Colonic mucosa (tissue), 4 donors: ENCODE results near the gene CSMD2. TPM values are rescaled to one million over a fixed set of nuclear protein-coding genes. Genes with fewer than 3 reads are reported as not detected.

Experiments used
- DNase-seq: peaks from one replicate; pipeline ENCODE4 v3.0.0-alpha.2; 2020
- H3K27ac ChIP-seq: fragments of 200-600 bp; one replicate; pipeline ENCODE4 v1.8.0; 2021
- H3K27me3 ChIP-seq: fragments of 200-600 bp; one replicate; pipeline ENCODE4 v1.8.0; 2021
- H3K36me3 ChIP-seq: fragments of 200-600 bp; one replicate; pipeline ENCODE4 v1.8.0; 2021
- H3K4me1 ChIP-seq: fragments of 200-600 bp; one replicate; pipeline ENCODE4 v1.8.0; 2021; ENCODE audit warnings: mild to moderate bottlenecking
- H3K4me3 ChIP-seq: fragments of 200-600 bp; one replicate; pipeline ENCODE4 v1.8.0; 2021
- H3K9ac ChIP-seq, 2 donors: one replicate each; pipeline ENCODE4 v1.7.0; 2013; ENCODE audit warnings: control low read depth in 2 of 2, low read depth in 2 of 2, low read length in 2 of 2
- H3K9me3 ChIP-seq: fragments of 200-600 bp; one replicate; pipeline ENCODE4 v1.8.0; 2021
- intact Hi-C: fragments of 100-400 bp; cut with DNase I; formaldehyde crosslinking; loops from one replicate; pipeline ENCODE4 v1.14.1; 2022
- total RNA-seq, 2 donors: library from RNA; stranded (reverse); fragmentation: NEBNext Ultra II Directional in 1 of 2; extraction: Animal tissue kit (Norgen Biotek cat#: 25700) in 1 of 2; gene quantifications; one replicate each; pipeline ENCODE4 v1.2.1, GENCODE V29; 2021
- TF ChIP-seq, protein P1 (sequence below): fragments of 200-600 bp; IDR thresholded peaks from one replicate; pipeline ENCODE4 v1.8.0; 2022; ENCODE audit warnings: antibody characterized with exemption, mild to moderate bottlenecking
- donor health status: healthy.
- donor health status: DM: no; HTN: no; CAD: no.
- donor health status: DM: no; HTN: no; CAD: no.

CSMD2 gene
- total RNA-seq, 2 donors from 2014 or later, result 0.05 to 0.10 TPM

DNA sequence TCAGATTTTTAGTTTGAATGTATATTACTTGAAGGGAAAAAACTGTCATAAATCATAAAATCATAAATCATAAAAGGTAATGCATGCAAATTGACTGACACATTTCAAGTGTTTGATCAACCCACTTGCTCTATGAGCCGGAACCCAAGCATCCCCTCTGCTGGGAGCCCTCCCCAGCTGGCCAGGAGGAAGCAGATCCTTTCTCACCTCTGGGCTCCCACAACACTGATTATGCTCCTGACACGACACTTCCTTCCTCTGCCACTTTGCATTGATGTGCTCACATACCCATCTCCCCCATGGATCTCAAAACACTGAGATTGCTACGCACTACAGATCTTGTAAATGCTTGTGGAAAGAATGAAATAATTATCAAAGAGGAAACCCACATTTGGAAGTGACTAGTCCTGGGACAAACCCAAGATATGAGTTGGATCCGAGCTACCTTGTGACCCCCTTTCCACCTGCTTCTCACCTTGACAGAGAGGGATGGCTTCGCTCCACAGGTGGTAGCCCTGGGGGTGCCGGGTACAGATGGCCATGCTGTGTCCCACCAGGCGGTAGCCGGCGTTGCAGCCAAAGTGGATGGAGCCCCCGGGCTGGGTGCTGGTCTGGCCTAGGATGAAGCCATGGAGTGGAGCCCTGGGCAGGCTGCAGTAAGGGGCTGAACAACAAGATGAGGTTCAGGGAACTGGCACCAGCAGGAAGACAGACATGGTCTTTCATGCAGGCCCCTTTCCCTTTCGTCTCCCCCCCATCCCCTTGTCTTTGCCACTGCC is 588.0 kb downstream of the CSMD2 start:
- no peak overlapping the region for H3K9ac ChIP-seq
- no peak for DNase-seq
- H3K4me3 ChIP-seq, result no peak overlapping the region
- H3K27me3 ChIP-seq, result no peaks in the 10 kb centered on the region
- no peaks in the 10 kb centered on the region for H3K4me1 ChIP-seq
- no peak overlapping the region for H3K27ac ChIP-seq
- no peaks in the 10 kb centered on the region for H3K9me3 ChIP-seq
- intact Hi-C loops, result no loop called here
- H3K36me3 ChIP-seq, result no peaks in the 10 kb centered on the region
- TF ChIP-seq, protein P1, sequence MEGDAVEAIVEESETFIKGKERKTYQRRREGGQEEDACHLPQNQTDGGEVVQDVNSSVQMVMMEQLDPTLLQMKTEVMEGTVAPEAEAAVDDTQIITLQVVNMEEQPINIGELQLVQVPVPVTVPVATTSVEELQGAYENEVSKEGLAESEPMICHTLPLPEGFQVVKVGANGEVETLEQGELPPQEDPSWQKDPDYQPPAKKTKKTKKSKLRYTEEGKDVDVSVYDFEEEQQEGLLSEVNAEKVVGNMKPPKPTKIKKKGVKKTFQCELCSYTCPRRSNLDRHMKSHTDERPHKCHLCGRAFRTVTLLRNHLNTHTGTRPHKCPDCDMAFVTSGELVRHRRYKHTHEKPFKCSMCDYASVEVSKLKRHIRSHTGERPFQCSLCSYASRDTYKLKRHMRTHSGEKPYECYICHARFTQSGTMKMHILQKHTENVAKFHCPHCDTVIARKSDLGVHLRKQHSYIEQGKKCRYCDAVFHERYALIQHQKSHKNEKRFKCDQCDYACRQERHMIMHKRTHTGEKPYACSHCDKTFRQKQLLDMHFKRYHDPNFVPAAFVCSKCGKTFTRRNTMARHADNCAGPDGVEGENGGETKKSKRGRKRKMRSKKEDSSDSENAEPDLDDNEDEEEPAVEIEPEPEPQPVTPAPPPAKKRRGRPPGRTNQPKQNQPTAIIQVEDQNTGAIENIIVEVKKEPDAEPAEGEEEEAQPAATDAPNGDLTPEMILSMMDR, result no peak

DNA sequence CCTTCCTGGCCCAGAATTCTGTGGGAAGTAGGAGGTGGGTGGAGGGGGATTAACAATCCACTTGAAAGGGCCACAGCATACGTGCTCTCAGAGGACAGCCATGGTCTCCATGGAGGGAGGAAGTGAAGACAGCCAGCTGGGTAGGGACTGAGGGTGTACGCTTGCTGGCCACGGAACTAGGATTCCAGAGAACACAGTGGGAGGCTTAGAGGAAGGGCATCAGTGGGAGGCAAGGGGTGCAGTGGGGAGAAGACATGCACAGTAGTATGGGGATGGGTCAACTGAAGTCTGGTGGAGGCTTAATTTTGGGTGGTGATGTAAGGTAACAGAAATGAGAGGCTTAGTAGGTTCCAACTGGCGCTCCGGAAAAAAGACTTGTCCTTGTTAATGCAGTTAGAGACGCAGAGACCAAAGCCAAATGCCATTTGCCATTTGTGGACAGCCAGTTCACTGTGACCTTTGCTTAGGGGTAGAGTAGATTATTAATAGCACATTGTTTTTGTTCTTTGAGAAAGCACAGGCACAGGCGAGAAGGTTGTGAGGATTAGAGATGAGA is 589.6 kb downstream of the CSMD2 start:
- Histone ChIP-seq H3K4me3 (no peak overlapping the region), H3K27me3 (no peaks in the 10 kb centered on the region), H3K9me3 (no peaks in the 10 kb centered on the region), H3K4me1 (no peaks in the 10 kb centered on the region), H3K36me3 (no peaks in the 10 kb centered on the region), H3K9ac (no peak overlapping the region), H3K27ac (peak overlapping the region; percentile 2)
- TF ChIP-seq, protein P1, result no peak
- intact Hi-C loops, result no loop called here
- no peak for DNase-seq

DNA sequence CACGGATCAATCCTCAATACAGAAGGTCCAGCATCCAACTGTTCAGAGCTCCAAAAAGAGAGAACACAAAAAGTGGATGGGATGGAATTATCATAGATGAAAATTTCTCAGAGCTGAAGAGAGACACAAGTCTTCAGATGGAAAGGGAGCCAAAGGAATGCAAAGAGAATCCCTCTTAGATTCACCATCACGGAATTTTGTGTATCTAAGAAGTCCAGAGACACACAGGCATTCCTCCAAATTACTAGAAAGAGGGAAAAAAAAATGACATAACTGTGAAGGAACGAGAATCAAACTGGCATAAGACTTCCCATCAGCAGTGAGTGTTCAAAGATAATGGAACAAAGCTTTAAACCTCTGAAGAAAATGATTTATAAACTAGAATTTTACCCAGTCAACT is 591.4 kb downstream of the CSMD2 start:
- Histone ChIP-seq H3K36me3 (no peaks in the 10 kb centered on the region), H3K9me3 (no peaks in the 10 kb centered on the region), H3K27me3 (no peaks in the 10 kb centered on the region), H3K27ac (no peak overlapping the region), H3K9ac (no peak overlapping the region), H3K4me3 (no peak overlapping the region), H3K4me1 (no peaks in the 10 kb centered on the region)
- no peak for DNase-seq
- TF ChIP-seq, protein P1, result no peak
- intact Hi-C loops, result no loop called here

DNA sequence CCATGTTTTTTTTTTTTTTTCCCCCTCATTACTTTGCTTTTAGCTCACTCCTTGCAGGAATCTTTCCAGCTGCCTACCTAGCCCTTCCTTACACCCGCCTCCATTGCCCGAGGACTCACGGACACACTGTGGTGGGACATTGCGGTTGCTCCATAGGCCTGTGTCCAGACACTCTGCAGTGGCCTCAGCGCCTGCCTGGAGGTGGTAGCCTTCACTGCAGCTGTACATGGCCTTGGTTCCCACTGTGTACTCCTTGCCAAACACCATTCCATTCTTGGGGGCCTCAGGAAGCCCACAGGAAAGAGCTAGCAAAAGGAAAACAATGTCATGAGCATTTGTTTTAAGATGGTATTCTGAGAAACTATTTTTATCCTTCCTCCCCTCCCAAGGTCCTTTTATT is 592.6 kb downstream of the CSMD2 start:
- TF ChIP-seq, protein P1, result no peak
- H3K27ac ChIP-seq, result no peak overlapping the region
- DNase-seq, result no peak
- H3K9me3 ChIP-seq, result no peaks in the 10 kb centered on the region
- H3K36me3 ChIP-seq, result no peaks in the 10 kb centered on the region
- no peaks in the 10 kb centered on the region for H3K27me3 ChIP-seq
- no peak overlapping the region for H3K9ac ChIP-seq
- no peaks in the 10 kb centered on the region for H3K4me1 ChIP-seq
- H3K4me3 ChIP-seq, result no peak overlapping the region
- intact Hi-C loops, result no loop called here

DNA sequence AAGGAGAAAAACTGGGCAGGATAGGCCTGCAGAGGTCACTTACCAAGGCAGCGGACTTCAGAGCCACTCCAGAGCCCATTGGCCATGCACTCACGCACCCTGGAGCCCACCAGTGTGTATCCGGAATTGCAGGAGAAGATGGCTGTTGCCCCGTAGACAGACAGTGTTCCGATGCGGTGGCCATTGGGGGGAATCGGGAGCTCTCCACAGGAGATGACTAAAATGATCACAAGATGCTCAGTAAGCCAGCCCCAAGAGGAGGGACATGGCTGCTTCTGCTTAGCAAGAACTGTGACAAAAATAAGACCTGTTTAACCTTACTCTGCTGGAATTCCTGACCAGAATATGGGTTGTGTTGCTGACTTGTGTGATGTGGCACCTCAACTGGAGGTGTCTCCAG is 595.7 kb downstream of the CSMD2 start:
- H3K27me3 ChIP-seq, result no peaks in the 10 kb centered on the region
- intact Hi-C loops, result no loop called here
- H3K9me3 ChIP-seq, result no peaks in the 10 kb centered on the region
- no peaks in the 10 kb centered on the region for H3K36me3 ChIP-seq
- H3K4me3 ChIP-seq, result no peak overlapping the region
- no peak overlapping the region for H3K27ac ChIP-seq
- no peaks in the 10 kb centered on the region for H3K4me1 ChIP-seq
- H3K9ac ChIP-seq, result no peak overlapping the region
- TF ChIP-seq, protein P1, result no peak
- no peak for DNase-seq
